Eye (tissue), 1 donor: Measurements from ENCODE around the gene WHRN.
A peak's percentile ranks its signal among the peaks of the same experiment; 100 is the strongest.

ENCODE experiments used
- DNase-seq: peaks from one replicate; pipeline ENCODE4 v3.0.0-alpha.2; 2015

Gene WHRN

GRCh38 chr9:114491430-114492003 lies 13.8 kb downstream of the WHRN start:
- no peak for DNase-seq

DNA sequence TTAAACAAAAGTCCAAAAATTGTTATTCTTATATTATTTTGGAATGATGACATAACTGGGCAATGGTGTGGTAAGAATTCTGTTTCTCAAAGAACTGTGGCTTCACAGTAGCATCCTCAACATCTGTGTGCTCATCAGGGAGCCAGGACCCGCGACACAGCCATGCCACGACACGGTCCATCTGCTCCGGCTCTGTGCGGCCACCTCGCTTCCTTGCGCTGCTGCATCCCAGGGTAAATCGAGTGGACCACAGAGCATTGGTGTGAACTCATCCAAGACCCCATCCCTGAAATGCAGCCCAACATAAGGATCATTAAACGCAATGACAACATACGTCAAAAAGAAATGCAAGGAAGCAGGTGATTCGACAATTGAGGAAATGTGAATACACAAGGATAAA lies 15.3 kb downstream of the WHRN start:
- peak; percentile 19 for DNase-seq

DNA sequence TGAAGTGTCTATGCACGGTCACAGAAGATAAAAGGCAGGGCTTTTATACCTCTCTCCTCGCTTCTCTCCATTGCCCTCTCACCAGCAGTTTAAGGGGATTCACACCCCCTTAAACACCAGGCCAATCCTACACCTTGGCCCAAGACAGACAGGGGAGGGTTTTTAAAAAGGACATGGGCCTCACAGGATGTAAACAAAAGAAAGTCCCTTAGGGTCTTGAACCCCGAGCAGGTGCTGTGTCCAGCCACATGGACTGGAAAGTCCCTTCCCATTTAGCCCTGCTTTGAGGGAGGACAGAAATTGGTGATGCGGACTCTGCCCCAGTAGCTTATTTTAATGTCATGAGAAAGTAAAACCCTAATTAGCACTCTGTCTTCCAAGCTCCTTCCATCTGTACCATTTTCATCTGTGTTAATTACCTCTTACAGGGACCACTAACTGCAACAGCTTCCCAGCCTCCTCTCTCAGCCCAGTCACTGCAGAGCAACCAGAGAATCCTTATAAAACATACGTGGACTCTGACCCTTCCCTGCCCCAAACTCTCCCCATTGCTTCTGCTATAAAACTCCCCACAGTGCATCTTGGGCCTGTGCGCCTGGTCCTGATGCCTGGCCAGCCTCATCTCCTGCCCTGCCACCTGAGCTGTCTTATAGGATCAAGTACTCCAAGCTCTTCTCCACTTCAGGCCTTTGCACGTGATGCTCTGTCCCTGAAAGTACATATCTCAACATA lies 16.7 kb downstream of the WHRN start:
- DNase-seq: no peak

GRCh38 chr9:114487607-114488300 lies 17.5 kb downstream of the WHRN start:
- peak; percentile 93 for DNase-seq

- no peak for DNase-seq
Measured at GRCh38 chr9:114486205-114486963, 18.9 kb downstream of the WHRN start.

GRCh38 chr9:114484854-114485443 lies 20.3 kb downstream of the WHRN start:
- no peak for DNase-seq

- no peak for DNase-seq
Measured at GRCh38 chr9:114484215-114484853, 20.9 kb downstream of the WHRN start.

- DNase-seq: no peak
Measured at GRCh38 chr9:114483499-114483898, 21.8 kb downstream of the WHRN start.

DNA sequence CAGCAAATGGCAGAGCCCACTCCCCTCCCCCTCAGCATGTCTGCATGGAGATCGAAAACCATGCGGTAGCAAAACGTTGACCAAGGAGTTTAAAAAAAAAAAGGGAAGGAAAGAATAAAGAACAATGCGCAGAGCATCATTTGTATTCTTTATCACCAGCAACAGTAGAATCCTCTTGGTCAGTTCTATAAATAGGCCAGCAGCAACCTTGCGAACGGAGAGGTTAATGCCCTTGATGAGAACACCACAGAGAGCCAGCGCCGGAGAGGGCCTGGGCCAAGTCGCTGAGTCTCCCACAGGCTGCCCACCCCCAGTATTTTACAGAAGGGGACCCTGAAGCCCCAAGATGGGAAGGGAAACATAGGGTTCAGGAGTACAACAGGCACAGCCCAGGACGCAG lies 22.7 kb downstream of the WHRN start:
- no peak for DNase-seq

DNA sequence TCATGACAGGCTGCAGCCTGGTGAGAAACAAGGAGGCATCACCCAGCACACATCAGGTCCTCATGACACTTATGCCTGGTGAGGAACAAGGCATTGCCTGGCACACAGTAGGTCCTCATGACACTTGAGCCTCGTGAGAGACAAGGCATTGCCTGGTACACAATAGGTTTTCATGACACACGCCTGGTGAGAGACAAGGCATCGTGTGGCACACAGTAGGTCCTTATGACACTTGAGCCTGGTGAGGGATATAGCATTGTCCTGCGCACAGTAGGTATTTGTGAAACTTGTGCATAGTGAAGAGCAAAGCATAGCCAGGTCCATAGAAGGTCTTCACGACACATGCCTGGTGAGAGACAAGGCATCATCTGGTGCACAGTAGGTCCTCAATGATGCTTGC lies 23.5 kb downstream of the WHRN start:
- no peak for DNase-seq

- DNase-seq: peak; percentile 19
Measured at GRCh38 chr9:114480746-114481435, 24.4 kb downstream of the WHRN start.

DNA sequence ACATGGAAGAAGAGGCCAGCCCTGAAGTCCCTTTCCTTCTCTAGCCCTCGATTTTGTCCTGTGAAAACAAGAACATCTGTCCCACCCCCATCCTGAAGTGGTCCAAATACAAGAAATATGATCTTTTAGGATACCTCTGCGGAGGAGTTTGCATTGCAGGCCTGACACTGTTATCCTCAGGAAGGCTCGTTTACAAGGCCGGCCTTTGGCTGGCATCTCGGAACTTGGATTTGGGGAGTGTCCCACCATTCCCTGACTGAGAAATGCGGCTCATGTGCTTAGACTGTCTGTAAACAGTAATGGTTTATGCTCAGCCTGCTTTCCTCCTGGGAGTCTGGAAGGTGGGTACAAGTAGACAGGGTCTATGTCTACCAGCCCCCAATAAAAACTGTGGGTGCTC lies 26.4 kb downstream of the WHRN start:
- DNase-seq: no peak

GRCh38 chr9:114478459-114478858 lies 26.8 kb downstream of the WHRN start:
- DNase-seq: no peak

DNA sequence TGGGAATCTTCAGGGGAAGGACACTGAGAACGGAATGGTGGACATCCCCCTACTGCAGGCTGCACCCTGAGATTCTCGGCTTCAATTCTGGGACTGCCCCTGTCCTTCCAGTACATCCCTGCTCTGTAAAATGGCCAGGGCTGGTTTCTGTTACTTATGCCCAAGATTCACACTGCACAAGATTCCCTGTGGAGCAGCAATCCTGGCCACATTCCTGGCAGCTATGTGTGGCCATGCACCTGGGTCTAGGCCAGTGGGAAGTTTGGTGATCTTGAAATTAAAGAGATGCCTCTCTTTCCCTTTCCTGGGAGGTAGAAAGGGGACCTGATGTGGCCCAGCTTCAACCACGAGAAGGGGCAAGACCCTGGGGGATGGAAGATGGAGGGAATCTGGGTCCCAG lies 27.6 kb downstream of the WHRN start:
- DNase-seq: no peak

DNA sequence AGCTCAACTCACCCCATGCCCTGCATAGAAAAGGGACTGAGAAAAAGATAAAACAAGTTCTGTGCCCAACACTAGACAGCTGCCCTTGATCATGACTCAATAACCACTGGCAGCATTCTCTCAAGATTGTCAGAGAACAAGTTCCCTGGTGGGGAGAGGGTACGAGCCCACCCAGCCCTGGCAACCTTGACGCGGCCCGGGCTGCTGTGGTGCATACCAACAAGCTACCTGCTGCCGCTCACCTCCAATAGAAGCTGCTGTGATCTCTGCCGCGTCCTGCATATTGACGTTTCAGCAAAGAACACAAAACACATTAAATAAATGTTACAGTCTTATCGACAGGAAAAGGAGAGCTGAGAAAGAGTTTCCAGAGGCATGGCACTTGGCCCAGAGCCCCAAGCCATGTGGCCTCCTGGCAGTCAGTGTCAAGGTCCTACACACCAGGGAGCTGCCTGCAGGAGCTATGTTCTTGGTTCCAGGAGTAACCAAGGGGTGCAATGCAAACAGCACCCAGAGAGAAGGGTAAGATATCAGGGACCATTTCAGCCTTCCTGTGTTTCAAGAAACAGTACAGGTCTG lies 28.3 kb downstream of the WHRN start:
- DNase-seq: no peak

DNA sequence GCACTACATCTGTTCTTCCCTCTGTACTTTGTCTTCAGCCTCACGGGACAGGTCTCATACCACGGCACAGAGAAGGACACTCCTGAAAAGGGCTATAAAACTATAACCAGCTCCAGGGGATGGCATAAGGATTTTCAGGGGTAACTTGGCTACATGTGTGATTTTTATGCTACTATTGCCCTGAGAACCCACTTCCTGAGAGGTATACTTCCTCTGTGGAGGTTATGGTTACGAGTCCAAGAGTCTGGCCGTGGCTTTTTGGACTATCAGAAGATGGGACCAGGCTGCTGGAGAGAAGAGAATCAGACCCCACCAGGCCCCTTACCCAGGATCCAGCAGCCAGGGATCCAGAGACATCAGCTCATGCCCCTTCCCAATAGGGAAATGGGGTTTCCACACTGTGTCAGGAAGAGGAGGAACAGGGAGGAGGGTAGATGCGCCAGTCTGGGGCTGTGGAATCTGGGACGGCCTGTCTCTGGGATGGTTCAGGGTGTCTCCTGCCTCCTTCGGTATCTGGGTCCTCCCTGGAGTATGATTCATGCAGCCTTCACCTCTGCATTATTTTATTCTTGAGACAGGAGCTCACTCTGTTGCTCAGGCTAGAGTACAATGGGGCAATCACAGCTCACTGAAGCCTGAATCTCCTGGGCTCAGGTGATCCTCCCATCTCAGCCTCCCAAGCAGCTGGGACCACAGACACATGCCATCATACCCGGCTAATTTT lies 29.7 kb downstream of the WHRN start:
- DNase-seq: no peak

DNA sequence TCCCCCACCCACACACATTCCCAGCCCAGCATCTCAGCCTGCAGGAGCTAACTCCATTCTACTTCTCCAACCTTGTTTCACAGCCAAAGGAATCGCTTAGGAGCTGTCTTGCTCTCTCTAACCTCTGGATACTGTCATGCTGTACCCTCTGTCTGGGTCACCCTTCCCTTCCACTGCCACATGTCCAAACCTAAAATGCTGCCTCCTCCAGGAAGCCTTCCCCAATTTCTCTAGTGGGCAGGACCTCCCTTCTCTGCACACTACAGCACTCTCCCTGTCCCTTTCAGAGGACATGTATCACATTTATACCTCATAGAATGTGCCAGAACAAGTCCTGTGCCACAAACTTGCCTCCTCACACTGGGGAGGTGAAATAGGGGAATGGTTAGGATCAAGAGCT lies 30.8 kb downstream of the WHRN start:
- no peak for DNase-seq

DNA sequence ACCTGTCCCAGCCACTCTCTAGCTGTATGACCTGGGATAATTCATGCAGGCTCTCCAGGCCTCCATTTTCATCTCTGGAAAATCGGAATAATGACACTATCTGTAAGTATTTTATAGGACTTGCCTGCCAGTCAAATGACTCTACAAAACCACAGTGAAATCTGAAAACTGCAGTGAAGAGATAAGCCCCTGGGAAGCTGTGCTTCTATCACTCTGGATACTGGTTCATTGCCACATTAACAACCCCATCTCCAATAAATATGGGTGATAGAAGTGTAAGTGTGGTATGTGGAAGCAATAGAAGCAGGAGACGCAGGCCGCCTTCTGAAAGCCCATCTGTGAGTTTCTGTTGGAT lies 31.8 kb downstream of the WHRN start:
- no peak for DNase-seq

- DNase-seq: no peak
Measured at GRCh38 chr9:114472765-114473446, 32.4 kb downstream of the WHRN start.

DNA sequence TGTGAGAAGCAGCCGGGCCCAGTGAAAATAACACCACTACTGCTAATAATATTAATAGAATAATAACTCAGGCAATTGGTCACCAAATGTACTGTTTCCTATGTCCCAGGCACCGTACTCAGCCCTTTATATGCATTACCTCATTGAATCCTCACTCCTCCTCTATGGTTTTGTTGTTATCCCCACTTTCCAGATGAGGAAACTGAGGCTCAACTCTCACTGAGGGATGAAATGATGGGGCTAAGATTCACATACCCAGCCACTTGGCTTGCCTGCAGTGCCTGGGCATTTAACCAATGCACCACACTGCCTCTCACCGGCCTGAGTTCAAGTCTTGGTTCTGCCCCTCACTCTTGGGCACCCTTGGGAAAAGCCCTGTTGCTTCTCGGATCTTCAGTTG lies 34.1 kb downstream of the WHRN start:
- DNase-seq: no peak
